SK-N-SH (cell line): ENCODE results near the gene TAF6. TPM values are rescaled to one million over a fixed set of nuclear protein-coding genes. Genes with fewer than 3 reads are reported as not detected.

Experiments
- CTCF ChIA-PET: fragments of 300-600, 350-600 bp; formaldehyde crosslinking; extraction: SDS; loops from one replicate; lab custom pipeline; 2021; lab: Yijun Ruan, JAX
- POLR2A ChIA-PET: fragments of 350-600 bp; sonication (Branson Sonifier 250); formaldehyde crosslinking; extraction: SDS; loops from one replicate; lab custom pipeline; 2020; ENCODE audit warnings: antibody characterized with exemption, inconsistent platforms; lab: Yijun Ruan, JAX
- DNase-seq: peaks from one replicate; pipeline ENCODE4 v3.0.0; 2012
- H2AFZ ChIP-seq: fragments of 200-600 bp; sonication (generic); 2 replicates; pipeline ENCODE4 v1.8.1; 2016; ENCODE audit warnings: antibody characterized with exemption, mild to moderate bottlenecking, low read depth
- H3F3A ChIP-seq: fragments of 200-600 bp; sonication (generic); replicated peaks from 2 replicates; pipeline ENCODE3; 2016; ENCODE audit warnings: antibody characterized with exemption, mild to moderate bottlenecking; ENCODE audit not compliant: insufficient read depth
- H3K27ac ChIP-seq, 2 experiments: fragments of 200-500 bp in 1 of 2; fragments of 200-600 bp in 1 of 2; sonication (Bioruptor generic) in 1 of 2; sonication (generic), shearing (Covaris generic) in 1 of 2; 2 replicates each; pipeline versions ENCODE4 v1.5.1 to v1.6.1; 2014 to 2016; ENCODE audit warnings: low read depth in 2 of 2, inconsistent platforms in 1 of 2, low read length in 1 of 2, mild to moderate bottlenecking in 1 of 2, mixed read lengths in 1 of 2
- H3K27me3 ChIP-seq: fragments of 200-600 bp; sonication (generic), shearing (Covaris generic); 2 replicates; pipeline ENCODE4 v1.6.1; 2016; ENCODE audit warnings: mixed run types; ENCODE audit not compliant: insufficient read depth
- H3K36me3 ChIP-seq, 2 experiments: fragments of 200-500 bp in 1 of 2; fragments of 200-600 bp in 1 of 2; sonication (Bioruptor generic) in 1 of 2; sonication (generic) in 1 of 2; replicated peaks in 1 of 2; 2 replicates each; pipeline versions ENCODE3 to v1.5.1; 2014 to 2016; ENCODE audit warnings: low read length in 1 of 2, mild to moderate bottlenecking in 1 of 2; ENCODE audit not compliant: insufficient read depth in 2 of 2, control insufficient read depth in 1 of 2
- H3K4me1 ChIP-seq, 2 experiments: fragments of 200-500 bp in 1 of 2; fragments of 200-600 bp in 1 of 2; sonication (Bioruptor generic) in 1 of 2; sonication (generic), shearing (Covaris generic) in 1 of 2; 2 replicates each; pipeline versions ENCODE4 v1.5.1 to v1.6.1; 2014 to 2016; ENCODE audit warnings: low read depth in 1 of 2, low read length in 1 of 2, mixed run types in 1 of 2; ENCODE audit not compliant: insufficient read depth in 2 of 2, control insufficient read depth in 1 of 2
- H3K4me2 ChIP-seq: fragments of 200-600 bp; sonication (generic), shearing (Covaris generic); 2 replicates; pipeline ENCODE4 v1.6.1; 2017; ENCODE audit warnings: mixed run types
- H3K4me3 ChIP-seq, 2 experiments: fragments of 200-500 bp in 1 of 2; fragments of 200-600 bp in 1 of 2; sonication (Bioruptor generic) in 1 of 2; sonication (generic), shearing (Covaris generic) in 1 of 2; 2 replicates each; pipeline versions ENCODE4 v1.5.1 to v1.8.1; 2014 to 2016; ENCODE audit warnings: low read depth in 2 of 2, inconsistent platforms in 1 of 2, low read length in 1 of 2, mild to moderate bottlenecking in 1 of 2, mixed read lengths in 1 of 2, moderate library complexity in 1 of 2
- H3K79me2 ChIP-seq: fragments of 200-600 bp; sonication (generic); 2 replicates; pipeline ENCODE4 v1.8.1; 2017; ENCODE audit warnings: mild to moderate bottlenecking; ENCODE audit not compliant: insufficient read depth
- H3K9ac ChIP-seq: fragments of 200-600 bp; sonication (generic); 2 replicates; pipeline ENCODE4 v1.6.1; 2017; ENCODE audit warnings: mixed run types
- H3K9me2 ChIP-seq: fragments of 200-600 bp; sonication (generic); 2 replicates; pipeline ENCODE4 v1.6.1; 2017; ENCODE audit warnings: mixed run types
- H3K9me3 ChIP-seq: fragments of 200-600 bp; sonication (generic); 2 replicates; pipeline ENCODE4 v1.6.1; 2017; ENCODE audit warnings: mixed run types, mild to moderate bottlenecking, moderate library complexity
- H4K20me1 ChIP-seq: fragments of 200-600 bp; sonication (generic); 2 replicates; pipeline ENCODE4 v1.6.1; 2017; ENCODE audit warnings: mild to moderate bottlenecking, mixed run types; ENCODE audit not compliant: insufficient read depth
- CHD2 ChIP-seq: fragments of 150-350 bp; IDR thresholded peaks from 2 replicates; pipeline ENCODE4 v1.6.1; 2018; ENCODE audit warnings: low read length; ENCODE audit not compliant: partially characterized antibody
- CTCF ChIP-seq: fragments of 200-600 bp; sonication (generic); IDR thresholded peaks from 2 replicates; pipeline ENCODE4 v1.6.1; 2017; ENCODE audit warnings: antibody characterized with exemption, mild to moderate bottlenecking, moderate library complexity
- ELF1 ChIP-seq: IDR thresholded peaks from 2 replicates; pipeline ENCODE4 v1.4.0; 2012
- EP300 ChIP-seq, 2 experiments: IDR thresholded peaks; 2 replicates each; pipeline versions ENCODE4 v1.4.0 to v1.6.1; 2012; ENCODE audit warnings: borderline replicate concordance in 1 of 2, low read depth in 1 of 2, low read length in 1 of 2
- EZH2phosphoT487 ChIP-seq: fragments of 200-600 bp; sonication (generic); IDR thresholded peaks from 2 replicates; pipeline ENCODE4 v1.6.1; 2017; ENCODE audit warnings: low read depth, mixed run types, mild to moderate bottlenecking, antibody characterized with exemption, moderate library complexity, borderline replicate concordance
- FOSL2 ChIP-seq: IDR thresholded peaks from 2 replicates; pipeline ENCODE4 v1.4.0; 2012; ENCODE audit warnings: low read depth, mild to moderate bottlenecking, moderate library complexity, borderline replicate concordance
- FOXJ3 ChIP-seq: sonication (generic); formaldehyde crosslinking; IDR thresholded peaks from 2 replicates; pipeline ENCODE4 v1.5.1; 2020; ENCODE audit warnings: mild to moderate bottlenecking, missing genetic modification reagents
- GABPA ChIP-seq: IDR thresholded peaks from 2 replicates; pipeline ENCODE4 v1.4.0; 2012; ENCODE audit warnings: low read depth, mild to moderate bottlenecking
- JUND ChIP-seq: IDR thresholded peaks from 2 replicates; pipeline ENCODE4 v1.4.0; 2012
- MAX ChIP-seq: IDR thresholded peaks from 2 replicates; pipeline ENCODE4 v1.4.0; 2012; ENCODE audit warnings: low read depth
- NRF1 ChIP-seq: IDR thresholded peaks from 2 replicates; pipeline ENCODE4 v1.6.1; 2012; ENCODE audit warnings: low read depth, mild to moderate bottlenecking, low read length
- POLR2AphosphoS5 ChIP-seq: IDR thresholded peaks from 2 replicates; pipeline ENCODE4 v1.6.1; 2012; ENCODE audit warnings: low read depth, low read length
- RAD21 ChIP-seq: IDR thresholded peaks from 2 replicates; pipeline ENCODE4 v1.6.1; 2012; ENCODE audit warnings: mild to moderate bottlenecking, low read length
- RCOR1 ChIP-seq: fragments of 150-350 bp; IDR thresholded peaks from 2 replicates; pipeline ENCODE4 v1.6.1; 2017; ENCODE audit warnings: antibody characterized with exemption, low read length
- RFX5 ChIP-seq: IDR thresholded peaks from 2 replicates; pipeline ENCODE4 v1.6.1; 2012; ENCODE audit warnings: mild to moderate bottlenecking, improper control_type of control experiment, low read length
- RXRA ChIP-seq: IDR thresholded peaks from 2 replicates; pipeline ENCODE4 v1.4.0; 2012; ENCODE audit warnings: low read depth, mild to moderate bottlenecking, borderline replicate concordance
- SIN3A ChIP-seq: IDR thresholded peaks from 2 replicates; pipeline ENCODE4 v1.6.1; 2012; ENCODE audit warnings: low read depth, mild to moderate bottlenecking, low read length, moderate library complexity, borderline replicate concordance
- SMC3 ChIP-seq: IDR thresholded peaks from 2 replicates; pipeline ENCODE4 v1.6.1; 2012; ENCODE audit warnings: low read depth, low read length, improper control_type of control experiment
- TCF12 ChIP-seq: IDR thresholded peaks from 2 replicates; pipeline ENCODE4 v1.4.0; 2012
- USF1 ChIP-seq: IDR thresholded peaks from 2 replicates; pipeline ENCODE4 v1.4.0; 2012; ENCODE audit warnings: low read depth, borderline replicate concordance
- YY1 ChIP-seq: IDR thresholded peaks from 2 replicates; pipeline ENCODE4 v1.4.0; 2012; ENCODE audit warnings: low read depth, mild to moderate bottlenecking
- WGBS: methylation state at CpG from one replicate; pipeline ENCODE4 v1.1.6; 2017; ENCODE audit warnings: low lambda C conversion rate; 5-methylcytosine and 5-hydroxymethylcytosine counted together
- polyA plus RNA-seq, 3 experiments: library from polyadenylated mRNA; depleted of rRNA; stranded (reverse); fragments of >200 nt; gene quantifications; 2 replicates each; pipeline ENCODE4 v1.2.3, GENCODE V29; 2012
- TF ChIP-seq, protein P1 (sequence below): IDR thresholded peaks from 2 replicates; pipeline ENCODE4 v1.6.1; 2012; ENCODE audit warnings: mild to moderate bottlenecking, low read depth, low read length, moderate library complexity
- TF ChIP-seq, protein P2 (sequence below): fragments of 150-350 bp; IDR thresholded peaks from 2 replicates; pipeline ENCODE4 v1.6.1; 2016; ENCODE audit warnings: mild to moderate bottlenecking, low read depth, low read length
- TF ChIP-seq, protein P3 (sequence below): IDR thresholded peaks from 2 replicates; pipeline ENCODE4; 2012

The TAF6 gene
- polyA plus RNA-seq, 1 of the 3 experiments (the other 2 are of a cell fraction), result 70.5 TPM

GRCh38 chr7:100102950-100103840 lies 16.0 kb downstream of the TAF6 start:
- peak overlapping the region; percentile 73; the same call in 1 of the 2 replicates for H2AFZ ChIP-seq
- H3K27ac ChIP-seq, result peak overlapping the region in 1 of 2 experiments; percentile 95; a peak in 2 of 4 replicates
- H3K4me1 ChIP-seq, result peaks cover 21 to 24% of the 10 kb centered on the region in 2 experiments
- ChIA-PET POLR2A (interaction anchor here (3.3 to 4.2 kb wide), 3 partner anchors 13 to 26 kb away, joined by 19 to 98 read pairs (median 70); partner anchors contain the start of genes COPS6 and MBLAC1), CTCF (interaction anchor here (0.6 to 5.4 kb wide), 4 partner anchors 20 to 124 kb away, joined by 3 to 74 read pairs (median 24); partner anchors contain the start of gene ZNF3)
- H3K27me3 ChIP-seq, result no peaks in the 10 kb centered on the region
- peak overlapping the region; percentile 70 to 99; a peak in 2 of 4 replicates for H3K4me3 ChIP-seq
- WGBS, result 85% methylated on average over 17 of the region's 17 CpGs
- H3K4me2 ChIP-seq, result peak overlapping the region; percentile 100
- peaks cover 43% of the 10 kb centered on the region for H3K79me2 ChIP-seq
- H3K9me2 ChIP-seq, result no peaks in the 10 kb centered on the region
- H4K20me1 ChIP-seq, result peaks cover 4% of the 10 kb centered on the region
- no peaks in the 10 kb centered on the region for H3K9me3 ChIP-seq
- H3F3A ChIP-seq, result peaks cover 33% of the 10 kb centered on the region
- H3K9ac ChIP-seq, result peak overlapping the region; percentile 98; the same call in 1 of the 2 replicates
- peaks cover 38 to 46% of the 10 kb centered on the region in 2 experiments for H3K36me3 ChIP-seq
- peak; percentile 29 for DNase-seq
- no peak for TF ChIP-seq EZH2phosphoT487
- no peak for TF ChIP-seq CHD2
- TF ChIP-seq, protein P1, sequence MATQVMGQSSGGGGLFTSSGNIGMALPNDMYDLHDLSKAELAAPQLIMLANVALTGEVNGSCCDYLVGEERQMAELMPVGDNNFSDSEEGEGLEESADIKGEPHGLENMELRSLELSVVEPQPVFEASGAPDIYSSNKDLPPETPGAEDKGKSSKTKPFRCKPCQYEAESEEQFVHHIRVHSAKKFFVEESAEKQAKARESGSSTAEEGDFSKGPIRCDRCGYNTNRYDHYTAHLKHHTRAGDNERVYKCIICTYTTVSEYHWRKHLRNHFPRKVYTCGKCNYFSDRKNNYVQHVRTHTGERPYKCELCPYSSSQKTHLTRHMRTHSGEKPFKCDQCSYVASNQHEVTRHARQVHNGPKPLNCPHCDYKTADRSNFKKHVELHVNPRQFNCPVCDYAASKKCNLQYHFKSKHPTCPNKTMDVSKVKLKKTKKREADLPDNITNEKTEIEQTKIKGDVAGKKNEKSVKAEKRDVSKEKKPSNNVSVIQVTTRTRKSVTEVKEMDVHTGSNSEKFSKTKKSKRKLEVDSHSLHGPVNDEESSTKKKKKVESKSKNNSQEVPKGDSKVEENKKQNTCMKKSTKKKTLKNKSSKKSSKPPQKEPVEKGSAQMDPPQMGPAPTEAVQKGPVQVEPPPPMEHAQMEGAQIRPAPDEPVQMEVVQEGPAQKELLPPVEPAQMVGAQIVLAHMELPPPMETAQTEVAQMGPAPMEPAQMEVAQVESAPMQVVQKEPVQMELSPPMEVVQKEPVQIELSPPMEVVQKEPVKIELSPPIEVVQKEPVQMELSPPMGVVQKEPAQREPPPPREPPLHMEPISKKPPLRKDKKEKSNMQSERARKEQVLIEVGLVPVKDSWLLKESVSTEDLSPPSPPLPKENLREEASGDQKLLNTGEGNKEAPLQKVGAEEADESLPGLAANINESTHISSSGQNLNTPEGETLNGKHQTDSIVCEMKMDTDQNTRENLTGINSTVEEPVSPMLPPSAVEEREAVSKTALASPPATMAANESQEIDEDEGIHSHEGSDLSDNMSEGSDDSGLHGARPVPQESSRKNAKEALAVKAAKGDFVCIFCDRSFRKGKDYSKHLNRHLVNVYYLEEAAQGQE, result no peak
- TF ChIP-seq USF1, result no peak
- TF ChIP-seq, protein P2, sequence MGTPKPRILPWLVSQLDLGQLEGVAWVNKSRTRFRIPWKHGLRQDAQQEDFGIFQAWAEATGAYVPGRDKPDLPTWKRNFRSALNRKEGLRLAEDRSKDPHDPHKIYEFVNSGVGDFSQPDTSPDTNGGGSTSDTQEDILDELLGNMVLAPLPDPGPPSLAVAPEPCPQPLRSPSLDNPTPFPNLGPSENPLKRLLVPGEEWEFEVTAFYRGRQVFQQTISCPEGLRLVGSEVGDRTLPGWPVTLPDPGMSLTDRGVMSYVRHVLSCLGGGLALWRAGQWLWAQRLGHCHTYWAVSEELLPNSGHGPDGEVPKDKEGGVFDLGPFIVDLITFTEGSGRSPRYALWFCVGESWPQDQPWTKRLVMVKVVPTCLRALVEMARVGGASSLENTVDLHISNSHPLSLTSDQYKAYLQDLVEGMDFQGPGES, result no peak
- TF ChIP-seq YY1, result no peak
- no peak for TF ChIP-seq RAD21
- no peak for TF ChIP-seq FOXJ3 (CRISPR knock-in tag)
- no peak for TF ChIP-seq NRF1
- TF ChIP-seq POLR2AphosphoS5, result peak; percentile 22; the same call in 1 of the 2 replicates
- TF ChIP-seq, protein P3, sequence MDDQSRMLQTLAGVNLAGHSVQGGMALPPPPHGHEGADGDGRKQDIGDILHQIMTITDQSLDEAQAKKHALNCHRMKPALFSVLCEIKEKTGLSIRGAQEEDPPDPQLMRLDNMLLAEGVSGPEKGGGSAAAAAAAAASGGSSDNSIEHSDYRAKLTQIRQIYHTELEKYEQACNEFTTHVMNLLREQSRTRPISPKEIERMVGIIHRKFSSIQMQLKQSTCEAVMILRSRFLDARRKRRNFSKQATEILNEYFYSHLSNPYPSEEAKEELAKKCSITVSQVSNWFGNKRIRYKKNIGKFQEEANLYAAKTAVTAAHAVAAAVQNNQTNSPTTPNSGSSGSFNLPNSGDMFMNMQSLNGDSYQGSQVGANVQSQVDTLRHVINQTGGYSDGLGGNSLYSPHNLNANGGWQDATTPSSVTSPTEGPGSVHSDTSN, result peak; percentile 95
- TF ChIP-seq EP300 (IDR thresholded peaks at IDR 0.05; ENCODE audit: borderline replicate concordance in 1 of 2, low read depth in 1 of 2, low read length in 1 of 2), result no peak
- TF ChIP-seq RCOR1, result no peak
- TF ChIP-seq JUND, result peak; percentile 56; the same call in 1 of the 2 replicates
- no peak for TF ChIP-seq RFX5
- TF ChIP-seq TCF12, result peak; percentile 69
- no peak; the same call in 1 of the 2 replicates for TF ChIP-seq RXRA
- TF ChIP-seq SMC3, result no peak
- TF ChIP-seq SIN3A, result no peak
- TF ChIP-seq MAX, result no peak
- TF ChIP-seq CTCF, result no peak
- TF ChIP-seq FOSL2, result peak; percentile 86; the same call in 1 of the 2 replicates
- TF ChIP-seq ELF1, result no peak
- no peak for TF ChIP-seq GABPA
